ENCODE measurements around the gene SH2D1B. TPM values are rescaled to one million over a fixed set of nuclear protein-coding genes. Genes with fewer than 3 reads are reported as not detected.

Gene SH2D1B
- total RNA-seq, 4 donors from 2014 or later = 0.21 to 0.27 TPM; not detected in 2

GRCh38 chr1:162396201-162396906, 15.6 kb downstream of the SH2D1B start:
- intact Hi-C loops (cut with DNase I; ENCODE audit: low total_unique reads) = no loop called here
- Histone ChIP-seq H3K36me3 (no peaks in the 10 kb centered on the region), H3K27me3 (no peaks in the 10 kb centered on the region), H3K27ac (no peak overlapping the region), H3K9me3 (no peaks in the 10 kb centered on the region), H3K4me3 (no peak overlapping the region), H3K4me1 (no peaks in the 10 kb centered on the region)
- TF ChIP-seq POLR2A (IDR thresholded peaks at IDR 0.05) (no peak), CTCF (IDR thresholded peaks at IDR 0.05) (no peak)
- no peak for DNase-seq

- no peaks in the 10 kb centered on the region for H3K27me3 ChIP-seq
- H3K27ac ChIP-seq = no peak overlapping the region
- intact Hi-C loops (cut with DNase I; ENCODE audit: low total_unique reads) = loop anchor here (5.0 kb wide), 1 partner anchor 335 kb away; no protein-coding TSS in a partner anchor
- H3K4me1 ChIP-seq = no peaks in the 10 kb centered on the region
- TF ChIP-seq CTCF (IDR thresholded peaks at IDR 0.05) = peak; percentile 70 to 82 (median 81)
- no peak for TF ChIP-seq POLR2A (IDR thresholded peaks at IDR 0.05)
- DNase-seq = no peak
- no peaks in the 10 kb centered on the region for H3K9me3 ChIP-seq
- no peak overlapping the region for H3K4me3 ChIP-seq
- H3K36me3 ChIP-seq = no peaks in the 10 kb centered on the region
These were observed 20.0 kb downstream of the SH2D1B start for GRCh38 chr1:162391790-162392563.

- no peaks in the 10 kb centered on the region for H3K36me3 ChIP-seq
- no peaks in the 10 kb centered on the region for H3K9me3 ChIP-seq
- H3K27ac ChIP-seq = no peak overlapping the region
- no peak for TF ChIP-seq CTCF (IDR thresholded peaks at IDR 0.05)
- no peak for TF ChIP-seq POLR2A (IDR thresholded peaks at IDR 0.05)
- intact Hi-C loops (cut with DNase I; ENCODE audit: low total_unique reads) = loop anchor here (5.0 kb wide), 1 partner anchor 333 kb away; no protein-coding TSS in a partner anchor
- H3K4me3 ChIP-seq = no peak overlapping the region
- H3K4me1 ChIP-seq = no peaks in the 10 kb centered on the region
- H3K27me3 ChIP-seq = no peaks in the 10 kb centered on the region
- no peak for DNase-seq
These were observed 21.3 kb downstream of the SH2D1B start for GRCh38 chr1:162390396-162391185.

- intact Hi-C loops (cut with DNase I; ENCODE audit: low total_unique reads) = loop anchor here (5.0 kb wide), 1 partner anchor 333 kb away; no protein-coding TSS in a partner anchor
- DNase-seq = no peak
- H3K36me3 ChIP-seq = no peaks in the 10 kb centered on the region
- H3K9me3 ChIP-seq = no peaks in the 10 kb centered on the region
- H3K27me3 ChIP-seq = no peaks in the 10 kb centered on the region
- no peak overlapping the region for H3K4me3 ChIP-seq
- TF ChIP-seq POLR2A (IDR thresholded peaks at IDR 0.05) (no peak), CTCF (IDR thresholded peaks at IDR 0.05) (no peak)
- H3K27ac ChIP-seq = no peak overlapping the region
- no peaks in the 10 kb centered on the region for H3K4me1 ChIP-seq
These were observed 22.0 kb downstream of the SH2D1B start for GRCh38 chr1:162389971-162390370.
